K562 (cell line): ENCODE results near the gene MCAT.

Source experiments
- FOXM1 ChIP-seq, 2 experiments: fragments of 450-650 bp in 1 of 2; sonication (generic) in 1 of 2; formaldehyde crosslinking in 1 of 2; IDR thresholded peaks; 2 replicates each; pipeline versions ENCODE4 v1.6.1 to v1.9.0; 2017 to 2022; ENCODE audit warnings: low read depth in 2 of 2, mild to moderate bottlenecking in 2 of 2, missing genetic modification reagents in 1 of 2, moderate library complexity in 1 of 2
- ZBTB17 ChIP-seq: fragments of 450-650 bp; formaldehyde crosslinking; IDR thresholded peaks from 2 replicates; pipeline ENCODE4 v1.4.0; 2020; ENCODE audit warnings: mild to moderate bottlenecking
- ZNF184 ChIP-seq: sonication (generic); formaldehyde crosslinking; IDR thresholded peaks from 2 replicates; pipeline ENCODE4 v1.5.0; 2020; ENCODE audit warnings: missing genetic modification reagents

DNA sequence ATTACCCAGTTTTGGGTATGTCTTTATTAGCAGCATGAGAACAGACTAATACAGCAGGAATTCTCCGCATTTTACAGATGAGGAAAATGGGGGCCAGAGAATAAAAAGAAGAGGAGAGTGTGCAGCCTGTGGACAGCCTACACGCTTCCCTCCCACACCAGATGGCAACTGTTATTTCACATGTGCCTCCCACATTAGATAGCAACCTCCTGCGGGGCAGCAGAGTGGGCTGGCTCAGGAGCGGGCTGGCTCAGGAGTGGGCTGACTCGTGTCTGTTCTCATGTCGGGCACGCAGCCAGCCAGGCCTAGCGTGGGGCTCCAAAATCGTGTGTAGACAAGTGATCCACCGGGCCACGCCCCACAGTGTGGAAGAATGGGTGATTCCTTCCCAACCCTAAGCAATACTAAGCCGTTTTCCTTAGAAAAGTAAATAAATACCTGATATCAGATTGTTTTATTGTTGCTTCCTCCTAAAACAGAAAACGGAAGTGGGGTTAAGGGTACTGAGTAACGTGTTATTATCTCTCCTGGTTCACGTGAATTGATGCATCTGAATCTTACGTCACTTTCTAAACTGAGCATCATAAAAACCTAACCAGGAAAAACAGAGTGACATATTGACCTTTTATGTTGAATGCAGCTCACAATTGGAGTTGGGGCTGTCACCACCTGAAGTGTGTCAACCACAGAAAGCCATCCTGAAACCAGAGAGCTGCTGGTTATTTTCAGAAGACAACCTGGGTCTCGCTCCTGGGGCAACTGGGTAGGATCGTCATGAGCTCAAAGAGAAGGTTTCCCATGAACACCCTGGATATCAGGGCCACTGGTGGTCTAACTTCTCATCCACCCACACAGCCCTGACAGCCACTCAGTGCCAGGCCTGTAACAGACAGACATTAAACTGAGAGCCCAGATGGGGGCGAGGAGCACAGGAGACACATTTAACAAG is 57.3 kb downstream of the MCAT start:
- TF ChIP-seq ZNF184 (no peak), FOXM1 (IDR thresholded peaks at IDR 0.05; ENCODE audit: low read depth) (no peak), FOXM1 (CRISPR knock-in tag; IDR thresholded peaks at IDR 0.05; ENCODE audit: low read depth) (no peak), ZBTB17 (CRISPR knock-in tag) (no peak)
